Endothelial cell of umbilical vein (primary cell): Measurements from ENCODE around the gene TSTD1.

Source experiments
- EZH2 ChIP-seq: IDR thresholded peaks from 2 replicates; pipeline ENCODE4 v1.6.1; 2012; ENCODE audit warnings: borderline replicate concordance, low read depth, mild to moderate bottlenecking, moderate library complexity, low read length, inconsistent platforms; ENCODE audit not compliant: severe bottlenecking
- FOS ChIP-seq: IDR thresholded peaks from 2 replicates; pipeline ENCODE4 v1.6.1; 2011; ENCODE audit warnings: mild to moderate bottlenecking, low read length, moderate library complexity, borderline replicate concordance; ENCODE audit not compliant: insufficient read depth
- JUN ChIP-seq: IDR thresholded peaks from 2 replicates; pipeline ENCODE4 v1.6.1; 2011; ENCODE audit warnings: borderline replicate concordance, low read depth; ENCODE audit not compliant: insufficient read length, insufficient read depth
- MYC ChIP-seq: IDR thresholded peaks from one replicate; pipeline ENCODE4 v1.6.1; 2011; ENCODE audit warnings: mild to moderate bottlenecking, low read depth, low read length
- POLR2A ChIP-seq: IDR thresholded peaks from 2 replicates; pipeline ENCODE4 v1.6.1; 2012; ENCODE audit warnings: low read depth, mild to moderate bottlenecking, control low read depth, low read length
- POLR2AphosphoS5 ChIP-seq: IDR thresholded peaks from 2 replicates; pipeline ENCODE4 v1.6.1; 2012; ENCODE audit warnings: low read depth, mild to moderate bottlenecking, control low read depth, low read length, moderate library complexity; ENCODE audit not compliant: insufficient read depth
- TF ChIP-seq, protein P1 (sequence below), 2 donors: IDR thresholded peaks; 1 replicate in 1 of 2; 2 replicates in 1 of 2; pipeline ENCODE4 v1.5.1; 2011; ENCODE audit warnings: low read length in 2 of 2, mild to moderate bottlenecking in 2 of 2, moderate library complexity in 2 of 2, control low read depth in 1 of 2, inconsistent platforms in 1 of 2, low read depth in 1 of 2; ENCODE audit not compliant: insufficient read depth in 1 of 2; ENCODE audit errors: extremely low read depth in 1 of 2
- TF ChIP-seq, protein P2 (sequence below): IDR thresholded peaks from 2 replicates; pipeline ENCODE4 v1.6.1; 2011; ENCODE audit not compliant: insufficient read depth, insufficient read length

- TF ChIP-seq, protein P1, sequence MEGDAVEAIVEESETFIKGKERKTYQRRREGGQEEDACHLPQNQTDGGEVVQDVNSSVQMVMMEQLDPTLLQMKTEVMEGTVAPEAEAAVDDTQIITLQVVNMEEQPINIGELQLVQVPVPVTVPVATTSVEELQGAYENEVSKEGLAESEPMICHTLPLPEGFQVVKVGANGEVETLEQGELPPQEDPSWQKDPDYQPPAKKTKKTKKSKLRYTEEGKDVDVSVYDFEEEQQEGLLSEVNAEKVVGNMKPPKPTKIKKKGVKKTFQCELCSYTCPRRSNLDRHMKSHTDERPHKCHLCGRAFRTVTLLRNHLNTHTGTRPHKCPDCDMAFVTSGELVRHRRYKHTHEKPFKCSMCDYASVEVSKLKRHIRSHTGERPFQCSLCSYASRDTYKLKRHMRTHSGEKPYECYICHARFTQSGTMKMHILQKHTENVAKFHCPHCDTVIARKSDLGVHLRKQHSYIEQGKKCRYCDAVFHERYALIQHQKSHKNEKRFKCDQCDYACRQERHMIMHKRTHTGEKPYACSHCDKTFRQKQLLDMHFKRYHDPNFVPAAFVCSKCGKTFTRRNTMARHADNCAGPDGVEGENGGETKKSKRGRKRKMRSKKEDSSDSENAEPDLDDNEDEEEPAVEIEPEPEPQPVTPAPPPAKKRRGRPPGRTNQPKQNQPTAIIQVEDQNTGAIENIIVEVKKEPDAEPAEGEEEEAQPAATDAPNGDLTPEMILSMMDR (IDR thresholded peaks at IDR 0.05; ENCODE audit: extremely low read depth in 1 of 2, insufficient read depth in 1 of 2, low read depth in 1 of 2, low read length in 2 of 2): no peak
- TF ChIP-seq POLR2AphosphoS5: peak; percentile 65
- peak; percentile 76 for TF ChIP-seq POLR2A
- TF ChIP-seq EZH2: no peak
- TF ChIP-seq MYC: no peak
- TF ChIP-seq JUN: no peak
- TF ChIP-seq, protein P2, sequence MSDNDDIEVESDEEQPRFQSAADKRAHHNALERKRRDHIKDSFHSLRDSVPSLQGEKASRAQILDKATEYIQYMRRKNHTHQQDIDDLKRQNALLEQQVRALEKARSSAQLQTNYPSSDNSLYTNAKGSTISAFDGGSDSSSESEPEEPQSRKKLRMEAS: no peak
- TF ChIP-seq FOS: no peak
Measured at GRCh38 chr1:161045736-161046604, 7.2 kb upstream of the TSTD1 start, which contains the start of gene USF1.
